HEK293 (cell line): ENCODE results near the gene MT1B.

ENCODE experiments used
- GFI1B ChIP-seq: fragments of 450-650 bp; formaldehyde crosslinking; IDR thresholded peaks from 2 replicates; pipeline ENCODE4 v1.5.1; 2016; ENCODE audit warnings: missing biosample characterization, missing genetic modification characterization
- IKZF3 ChIP-seq: fragments of 450-650 bp; IDR thresholded peaks from 2 replicates; pipeline ENCODE4 v1.5.0; 2018; ENCODE audit warnings: missing biosample characterization, mild to moderate bottlenecking, missing genetic modification characterization, moderate library complexity
- KLF16 ChIP-seq: fragments of 450-650 bp; formaldehyde crosslinking; IDR thresholded peaks from 2 replicates; pipeline ENCODE4 v1.5.1; 2017; ENCODE audit warnings: missing biosample characterization, missing genetic modification characterization
- PATZ1 ChIP-seq: fragments of 450-650 bp; formaldehyde crosslinking; IDR thresholded peaks from 2 replicates; pipeline ENCODE4 v1.5.1; 2016; ENCODE audit warnings: missing biosample characterization, missing genetic modification characterization
- PRDM1 ChIP-seq: fragments of 450-650 bp; formaldehyde crosslinking; IDR thresholded peaks from 2 replicates; pipeline ENCODE4; 2016; ENCODE audit warnings: missing biosample characterization, missing genetic modification characterization
- SALL2 ChIP-seq: fragments of 450-650 bp; formaldehyde crosslinking; IDR thresholded peaks from 2 replicates; pipeline ENCODE4 v1.5.0; 2017; ENCODE audit warnings: missing biosample characterization, mild to moderate bottlenecking, missing genetic modification characterization, borderline replicate concordance
- SCRT1 ChIP-seq: fragments of 450-650 bp; formaldehyde crosslinking; IDR thresholded peaks from 2 replicates; pipeline ENCODE4 v1.5.1; 2016; ENCODE audit warnings: missing biosample characterization, missing genetic modification characterization, borderline replicate concordance
- SP3 ChIP-seq: fragments of 450-650 bp; formaldehyde crosslinking; IDR thresholded peaks from 2 replicates; pipeline ENCODE4 v1.5.1; 2016; ENCODE audit warnings: missing biosample characterization, missing genetic modification characterization
- SP7 ChIP-seq: fragments of 450-650 bp; formaldehyde crosslinking; IDR thresholded peaks from 2 replicates; pipeline ENCODE4 v1.5.1; 2016; ENCODE audit warnings: missing biosample characterization, missing genetic modification characterization
- ZBTB11 ChIP-seq: fragments of 450-650 bp; formaldehyde crosslinking; conservative IDR thresholded peaks from 2 replicates; pipeline ENCODE4 v1.5.1; 2016; ENCODE audit warnings: low read depth, missing biosample characterization, missing genetic modification characterization
- ZBTB20 ChIP-seq: fragments of 450-650 bp; formaldehyde crosslinking; IDR thresholded peaks from 2 replicates; pipeline ENCODE4 v1.5.1; 2016; ENCODE audit warnings: missing biosample characterization, missing genetic modification characterization
- ZBTB26 ChIP-seq: fragments of 450-650 bp; formaldehyde crosslinking; optimal IDR thresholded peaks from 2 replicates; pipeline ENCODE3; 2016; ENCODE audit warnings: missing biosample characterization, mild to moderate bottlenecking, missing genetic modification characterization
- ZBTB44 ChIP-seq: fragments of 450-650 bp; IDR thresholded peaks from 2 replicates; pipeline ENCODE4 v1.5.1; 2018; ENCODE audit warnings: missing biosample characterization, mild to moderate bottlenecking, missing genetic modification characterization
- ZBTB6 ChIP-seq: fragments of 450-650 bp; formaldehyde crosslinking; IDR thresholded peaks from 2 replicates; pipeline ENCODE4 v1.5.1; 2017; ENCODE audit warnings: missing biosample characterization, missing genetic modification characterization
- ZBTB8A ChIP-seq: fragments of 450-650 bp; formaldehyde crosslinking; IDR thresholded peaks from 2 replicates; pipeline ENCODE4 v1.5.1; 2016; ENCODE audit warnings: missing biosample characterization, missing genetic modification characterization
- ZNF157 ChIP-seq: fragments of 450-650 bp; formaldehyde crosslinking; IDR thresholded peaks from 2 replicates; pipeline ENCODE4 v1.5.1; 2016; ENCODE audit warnings: missing biosample characterization, missing genetic modification characterization
- ZNF16 ChIP-seq: fragments of 450-650 bp; formaldehyde crosslinking; IDR thresholded peaks from 2 replicates; pipeline ENCODE4 v1.5.1; 2016; ENCODE audit warnings: low read depth, missing biosample characterization, missing genetic modification characterization
- ZNF175 ChIP-seq: fragments of 450-650 bp; formaldehyde crosslinking; IDR thresholded peaks from 2 replicates; pipeline ENCODE4 v1.5.1; 2016; ENCODE audit warnings: missing biosample characterization, missing genetic modification characterization
- ZNF341 ChIP-seq: fragments of 450-650 bp; formaldehyde crosslinking; IDR thresholded peaks from 2 replicates; pipeline ENCODE4; 2016; ENCODE audit warnings: low read depth, missing biosample characterization, missing genetic modification characterization
- ZNF423 ChIP-seq: fragments of 450-650 bp; formaldehyde crosslinking; IDR thresholded peaks from 2 replicates; pipeline ENCODE4 v1.5.1; 2016; ENCODE audit warnings: missing biosample characterization, missing genetic modification characterization
- ZNF449 ChIP-seq: fragments of 450-650 bp; formaldehyde crosslinking; IDR thresholded peaks from 2 replicates; pipeline ENCODE4 v1.5.1; 2017; ENCODE audit warnings: missing biosample characterization, mild to moderate bottlenecking, missing genetic modification characterization, moderate library complexity
- ZNF596 ChIP-seq: fragments of 450-650 bp; IDR thresholded peaks from 2 replicates; pipeline ENCODE4 v1.5.0; 2018; ENCODE audit warnings: missing biosample characterization, mild to moderate bottlenecking, missing genetic modification characterization, moderate library complexity
- ZNF621 ChIP-seq: fragments of 450-650 bp; formaldehyde crosslinking; IDR thresholded peaks from 2 replicates; pipeline ENCODE4 v1.5.1; 2017; ENCODE audit warnings: missing biosample characterization, missing genetic modification characterization
- ZNF623 ChIP-seq: fragments of 450-650 bp; formaldehyde crosslinking; IDR thresholded peaks from 2 replicates; pipeline ENCODE4 v1.5.1; 2016; ENCODE audit warnings: missing biosample characterization, missing genetic modification characterization
- ZNF629 ChIP-seq: fragments of 450-650 bp; formaldehyde crosslinking; IDR thresholded peaks from 2 replicates; pipeline ENCODE4 v1.5.1; 2017; ENCODE audit warnings: missing biosample characterization, missing genetic modification characterization
- ZNF660 ChIP-seq: fragments of 450-650 bp; IDR thresholded peaks from 2 replicates; pipeline ENCODE4 v1.5.1; 2018; ENCODE audit warnings: missing biosample characterization, mild to moderate bottlenecking, missing genetic modification characterization
- ZNF677 ChIP-seq: fragments of 450-650 bp; IDR thresholded peaks from 2 replicates; pipeline ENCODE4 v1.5.0; 2018; ENCODE audit warnings: missing biosample characterization, mild to moderate bottlenecking, missing genetic modification characterization, moderate library complexity
- ZNF785 ChIP-seq: fragments of 450-650 bp; formaldehyde crosslinking; IDR thresholded peaks from 2 replicates; pipeline ENCODE4 v1.5.1; 2016; ENCODE audit warnings: missing biosample characterization, missing genetic modification characterization

The MT1B gene

GRCh38 chr16:56608043-56608875, 43.4 kb upstream of the MT1B start, which contains the start of gene MT2A (continued):
- TF ChIP-seq ZBTB6 (tag by site-specific recombination) (0 out of 2 replicates have a peak, but pooled peaks have one; percentile 18), ZNF175 (tag by site-specific recombination) (no peak), ZNF341 (tag by site-specific recombination) (peak; percentile 40; the same call in 1 of the 2 replicates), PATZ1 (tag by site-specific recombination) (peak; percentile 56), PRDM1 (peak; percentile 39), SP3 (tag by site-specific recombination) (peak; percentile 59; the same call in 1 of the 2 replicates), GFI1B (tag by site-specific recombination) (no peak), ZNF621 (tag by site-specific recombination) (no peak), IKZF3 (tag by site-specific recombination) (0 out of 2 replicates have a peak, but pooled peaks have one; percentile 44), ZBTB11 (tag by site-specific recombination) (peak; percentile 37; the same call in 1 of the 2 replicates), ZNF157 (tag by site-specific recombination) (no peak), ZNF629 (tag by site-specific recombination) (peak; percentile 34; the same call in 1 of the 2 replicates), ZNF677 (tag by site-specific recombination) (no peak), ZBTB8A (tag by site-specific recombination) (peak; percentile 87), ZNF596 (tag by site-specific recombination) (peak; percentile 13; the same call in 1 of the 2 replicates), ZNF16 (tag by site-specific recombination) (peak; percentile 92), ZNF623 (tag by site-specific recombination) (no peak), ZNF785 (tag by site-specific recombination) (peak; percentile 26; the same call in 1 of the 2 replicates), ZNF660 (tag by site-specific recombination) (peak; percentile 89), ZBTB44 (tag by site-specific recombination) (peak; percentile 83), ZBTB26 (tag by site-specific recombination) (peak; percentile 84), ZNF449 (tag by site-specific recombination) (peak; percentile 67; the same call in 1 of the 2 replicates), SP7 (peak; percentile 52), KLF16 (peak; percentile 63; the same call in 1 of the 2 replicates), SCRT1 (no peak), SALL2 (tag by site-specific recombination) (no peak), ZBTB20 (tag by site-specific recombination) (peak; percentile 26; the same call in 1 of the 2 replicates), ZNF423 (tag by site-specific recombination) (peak; percentile 51; the same call in 1 of the 2 replicates)
